Bronchial epithelial cell (primary cell): Measurements from ENCODE around the gene LDB2. TPM values are rescaled to one million over a fixed set of nuclear protein-coding genes. Genes with fewer than 3 reads are reported as not detected.
A peak's percentile ranks its signal among the peaks of the same experiment; 100 is the strongest.

Experiments used
- DNase-seq: peaks from one replicate; pipeline ENCODE4 v3.0.0-alpha.2; 2010; ENCODE audit warnings: low read depth
- FAIRE-seq: peaks from 2 replicates; lab custom pipeline; 2011; peaks lifted over from hg19 to GRCh38; lab: Jason Lieb, UNC
- H3K27me3 ChIP-seq: 2 replicates; pipeline ENCODE4 v1.5.1; 2011; ENCODE audit warnings: low read length; ENCODE audit not compliant: control insufficient read depth, insufficient read depth
- H3K36me3 ChIP-seq: 2 replicates; pipeline ENCODE4 v1.5.1; 2011; ENCODE audit warnings: low read length; ENCODE audit not compliant: control insufficient read depth, insufficient read depth
- H3K4me3 ChIP-seq: 2 replicates; pipeline ENCODE4 v1.5.1; 2011; ENCODE audit warnings: mild to moderate bottlenecking, low read depth, low read length, control low read depth
- total RNA-seq: library from RNA; depleted of rRNA; stranded (reverse); fragments of >200 nt; gene quantifications from 2 replicates; pipeline ENCODE4 v1.2.1, GENCODE V29; 2014
- TF ChIP-seq, protein P1 (sequence below): IDR thresholded peaks from 2 replicates; pipeline ENCODE4 v1.5.1; 2011; ENCODE audit warnings: mild to moderate bottlenecking, moderate library complexity, low read length, control low read depth, inconsistent platforms; ENCODE audit not compliant: insufficient read depth, severe bottlenecking

Gene LDB2
- total RNA-seq, 1 donor from 2014 or later = not detected

DNA sequence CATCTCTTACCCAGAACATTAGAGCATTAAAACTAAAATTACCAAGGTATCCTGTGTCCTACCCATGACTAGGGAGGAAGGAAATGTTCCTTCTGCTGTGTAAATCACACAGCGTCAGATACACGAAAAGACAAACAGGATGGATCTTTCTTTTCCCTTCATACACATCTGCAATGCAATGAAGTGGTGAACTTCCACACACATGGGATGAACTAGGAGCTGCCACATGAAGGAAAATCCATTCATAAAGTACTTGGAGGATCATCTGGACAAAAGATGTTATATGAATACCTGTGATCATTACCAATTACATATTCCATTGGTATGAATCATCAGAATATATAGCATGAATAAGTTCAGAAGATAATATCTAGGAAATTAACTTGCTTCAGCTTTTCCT lies 46.2 kb downstream of the LDB2 start:
- no peaks in the 10 kb centered on the region for H3K36me3 ChIP-seq
- H3K27me3 ChIP-seq = no peaks in the 10 kb centered on the region
- DNase-seq (no peak), FAIRE-seq (no peak)
- TF ChIP-seq, protein P1, sequence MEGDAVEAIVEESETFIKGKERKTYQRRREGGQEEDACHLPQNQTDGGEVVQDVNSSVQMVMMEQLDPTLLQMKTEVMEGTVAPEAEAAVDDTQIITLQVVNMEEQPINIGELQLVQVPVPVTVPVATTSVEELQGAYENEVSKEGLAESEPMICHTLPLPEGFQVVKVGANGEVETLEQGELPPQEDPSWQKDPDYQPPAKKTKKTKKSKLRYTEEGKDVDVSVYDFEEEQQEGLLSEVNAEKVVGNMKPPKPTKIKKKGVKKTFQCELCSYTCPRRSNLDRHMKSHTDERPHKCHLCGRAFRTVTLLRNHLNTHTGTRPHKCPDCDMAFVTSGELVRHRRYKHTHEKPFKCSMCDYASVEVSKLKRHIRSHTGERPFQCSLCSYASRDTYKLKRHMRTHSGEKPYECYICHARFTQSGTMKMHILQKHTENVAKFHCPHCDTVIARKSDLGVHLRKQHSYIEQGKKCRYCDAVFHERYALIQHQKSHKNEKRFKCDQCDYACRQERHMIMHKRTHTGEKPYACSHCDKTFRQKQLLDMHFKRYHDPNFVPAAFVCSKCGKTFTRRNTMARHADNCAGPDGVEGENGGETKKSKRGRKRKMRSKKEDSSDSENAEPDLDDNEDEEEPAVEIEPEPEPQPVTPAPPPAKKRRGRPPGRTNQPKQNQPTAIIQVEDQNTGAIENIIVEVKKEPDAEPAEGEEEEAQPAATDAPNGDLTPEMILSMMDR = no peak
- H3K4me3 ChIP-seq = no peak overlapping the region

DNA sequence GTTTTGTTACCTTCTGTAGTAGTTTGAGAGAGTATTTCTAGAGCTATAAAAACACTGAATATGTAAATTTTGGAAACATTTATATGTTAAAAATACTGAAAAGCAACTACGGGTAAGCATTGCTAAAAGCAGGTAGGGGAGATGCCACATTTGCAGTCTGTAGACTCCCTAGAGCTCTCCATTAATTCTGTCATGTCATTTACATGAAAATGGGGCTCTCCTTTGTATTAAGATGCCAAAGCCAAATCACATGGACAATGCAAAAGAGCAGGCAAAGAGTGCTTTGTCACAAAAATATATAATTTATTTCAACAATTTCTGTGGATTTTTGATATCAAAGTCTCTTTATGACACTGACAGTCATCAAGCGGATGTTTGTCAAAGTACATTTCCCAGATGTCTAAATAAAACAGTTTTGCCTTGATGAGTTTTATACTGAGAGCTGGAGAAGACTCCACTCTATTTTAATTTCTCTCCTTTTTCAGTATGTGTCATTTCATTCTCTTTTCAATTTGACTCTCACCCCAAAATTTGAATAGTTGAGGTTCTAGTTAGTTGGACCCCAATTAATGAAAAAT lies 51.8 kb downstream of the LDB2 start:
- FAIRE-seq (no peak), DNase-seq (no peak)
- TF ChIP-seq, protein P1 = no peak
- no peaks in the 10 kb centered on the region for H3K36me3 ChIP-seq
- H3K4me3 ChIP-seq = no peak overlapping the region
- no peaks in the 10 kb centered on the region for H3K27me3 ChIP-seq

DNA sequence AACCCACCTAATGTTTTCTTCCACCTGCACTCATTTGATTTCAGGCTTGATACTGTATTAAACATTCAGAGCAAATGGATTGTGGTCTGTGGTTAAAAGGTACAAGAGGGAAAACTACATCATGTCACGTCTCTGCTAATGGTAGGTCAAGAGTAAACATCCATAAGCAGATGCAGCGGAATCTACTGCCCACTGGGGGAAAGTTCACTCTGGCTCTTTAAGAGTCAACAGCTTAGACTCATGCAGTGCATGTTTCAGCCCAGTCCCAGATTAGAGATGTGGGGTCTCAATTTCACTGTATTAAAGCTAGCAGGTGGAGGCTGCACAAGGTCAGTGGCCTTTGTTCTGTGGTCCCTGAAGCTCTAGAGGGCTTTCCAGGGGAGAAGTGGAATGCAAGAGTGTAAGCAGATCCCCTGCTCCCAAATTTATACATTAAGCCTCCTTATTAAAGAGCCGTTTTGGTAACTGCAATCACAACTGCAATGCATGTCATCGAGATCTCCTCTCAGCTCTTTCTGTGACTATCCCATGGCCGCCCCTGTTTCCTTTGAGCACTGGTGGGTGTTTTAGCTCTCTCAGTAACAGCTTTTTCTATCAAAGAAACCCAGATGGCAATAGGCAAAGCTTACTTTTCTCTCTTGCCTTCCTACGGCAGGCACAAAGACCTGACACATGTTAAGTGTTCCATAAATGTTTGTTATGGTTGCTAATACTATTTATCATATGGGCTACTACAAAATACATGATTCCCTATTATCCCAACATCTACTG lies 53.4 kb downstream of the LDB2 start:
- TF ChIP-seq, protein P1 = no peak
- DNase-seq (no peak), FAIRE-seq (no peak)
- no peaks in the 10 kb centered on the region for H3K27me3 ChIP-seq
- H3K4me3 ChIP-seq = no peak overlapping the region
- H3K36me3 ChIP-seq = no peaks in the 10 kb centered on the region

DNA sequence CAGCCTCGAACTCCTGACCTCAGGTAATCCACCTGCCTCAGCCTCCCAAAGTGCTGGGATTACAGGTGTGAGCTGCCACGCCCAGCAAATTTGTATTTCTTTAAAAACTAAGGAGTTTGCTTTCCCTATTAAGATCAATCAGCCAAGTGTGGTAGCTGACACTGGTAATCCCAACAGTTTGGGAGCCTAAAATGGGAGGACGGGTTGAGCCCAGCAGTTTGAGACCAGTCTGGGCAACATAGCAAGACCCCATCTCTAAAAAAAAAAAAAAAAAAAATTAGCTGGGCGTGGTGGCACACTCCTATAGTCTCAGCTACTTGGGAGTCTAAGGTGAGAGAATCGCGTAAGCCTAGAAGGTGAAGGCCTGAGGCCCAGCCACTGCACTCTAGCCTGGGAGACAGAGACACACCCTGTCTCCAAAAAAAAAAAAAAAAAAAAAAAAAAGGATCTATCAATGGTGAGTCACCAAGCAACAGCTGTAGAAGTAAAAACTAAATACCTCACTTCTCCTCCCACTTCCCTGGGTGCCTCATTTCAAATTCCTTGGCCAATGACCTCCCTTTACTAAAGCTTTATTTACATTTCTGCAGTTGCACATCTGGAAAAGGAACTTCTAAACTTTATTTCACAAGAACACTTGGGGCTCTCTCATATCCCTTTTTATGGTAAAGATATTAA lies 54.5 kb downstream of the LDB2 start:
- Histone ChIP-seq H3K27me3 (no peaks in the 10 kb centered on the region), H3K4me3 (no peak overlapping the region), H3K36me3 (no peaks in the 10 kb centered on the region)
- TF ChIP-seq, protein P1 = no peak
- DNase-seq (peak; percentile 10), FAIRE-seq (no peak)

DNA sequence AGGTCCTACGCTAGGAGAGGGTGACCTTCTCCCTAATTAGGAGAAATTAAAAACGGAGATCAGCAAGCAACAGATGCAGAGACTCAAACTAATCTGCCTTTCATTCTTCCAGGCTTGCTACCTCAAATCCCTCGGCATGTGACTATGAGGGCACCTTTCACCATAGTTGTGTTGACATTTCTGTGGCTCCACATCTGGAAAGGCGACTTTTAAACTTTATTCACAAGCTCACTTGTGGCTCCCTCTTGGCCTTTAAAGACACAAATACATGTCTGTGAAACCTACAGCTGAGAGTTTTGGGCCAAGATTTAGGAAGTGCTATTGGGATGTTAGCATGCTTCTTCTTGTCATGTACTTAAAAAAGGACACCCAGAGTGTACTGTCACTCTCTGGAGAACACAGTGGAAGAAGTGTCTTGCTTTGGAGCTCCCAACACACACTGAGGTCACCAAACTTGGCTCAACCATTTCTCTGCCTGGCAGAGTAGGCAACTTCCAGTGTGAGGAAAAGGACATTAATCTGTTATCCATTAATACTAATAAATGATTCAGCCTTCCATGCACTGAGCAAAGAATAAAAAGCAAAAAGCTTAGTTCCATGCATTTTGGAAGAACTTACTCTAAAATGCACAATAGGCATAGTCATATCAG lies 60.1 kb downstream of the LDB2 start:
- FAIRE-seq (no peak), DNase-seq (no peak)
- TF ChIP-seq, protein P1 = no peak
- H3K4me3 ChIP-seq = no peak overlapping the region
- no peaks in the 10 kb centered on the region for H3K36me3 ChIP-seq
- no peaks in the 10 kb centered on the region for H3K27me3 ChIP-seq
